ENCODE results near the gene CCL4.

Gene CCL4

DNA sequence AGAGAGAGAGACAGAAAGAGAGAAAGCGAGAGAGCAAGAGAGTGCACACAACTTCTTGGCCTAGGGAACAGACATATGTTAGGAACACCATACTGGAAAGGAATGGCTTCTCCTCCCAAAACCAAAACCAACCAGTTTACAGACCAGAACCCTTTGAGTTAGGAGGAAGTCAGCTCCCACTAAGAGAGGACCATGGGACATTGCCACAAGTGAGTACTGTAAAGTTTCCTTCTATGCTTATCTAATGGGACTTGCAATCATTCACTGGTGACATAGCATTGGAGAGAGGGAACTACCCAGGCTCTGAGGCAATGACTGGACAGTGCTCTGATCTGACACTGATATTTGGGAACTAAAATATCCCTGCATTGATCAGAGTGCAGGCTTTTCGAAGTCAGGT, 40.4 kb downstream of the CCL4 start:
- DNase-seq (ENCODE audit: low read depth) = no peak

- DNase-seq (ENCODE audit: low read depth) = no peak
Observed at GRCh38 chr17:36144981-36145729, 41.5 kb downstream of the CCL4 start.

DNA sequence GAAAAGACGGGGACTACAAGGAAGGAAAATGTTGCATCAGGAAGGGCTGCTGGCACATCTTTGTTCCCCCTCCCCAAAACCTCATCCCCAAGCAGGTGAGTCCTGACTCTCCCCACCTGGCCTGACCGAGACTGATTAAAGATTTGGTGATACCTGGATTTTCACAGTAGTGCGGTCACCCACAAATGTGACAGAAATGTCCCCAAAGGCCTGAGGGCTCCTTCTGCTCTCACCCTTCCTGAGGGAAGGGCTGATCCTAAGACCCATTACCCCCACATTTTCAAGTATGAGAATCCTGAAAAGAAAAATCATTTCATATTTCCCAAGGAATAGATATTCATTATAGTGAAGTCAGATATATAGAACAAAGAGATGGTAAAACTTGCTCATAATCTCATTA, 44.0 kb downstream of the CCL4 start:
- DNase-seq (ENCODE audit: low read depth) = no peak

GRCh38 chr17:36148559-36149295, 45.1 kb downstream of the CCL4 start:
- peak; percentile 23 for DNase-seq (ENCODE audit: low read depth)

- DNase-seq (ENCODE audit: low read depth) = no peak
Observed at GRCh38 chr17:36149296-36149820, 45.7 kb downstream of the CCL4 start.

DNA sequence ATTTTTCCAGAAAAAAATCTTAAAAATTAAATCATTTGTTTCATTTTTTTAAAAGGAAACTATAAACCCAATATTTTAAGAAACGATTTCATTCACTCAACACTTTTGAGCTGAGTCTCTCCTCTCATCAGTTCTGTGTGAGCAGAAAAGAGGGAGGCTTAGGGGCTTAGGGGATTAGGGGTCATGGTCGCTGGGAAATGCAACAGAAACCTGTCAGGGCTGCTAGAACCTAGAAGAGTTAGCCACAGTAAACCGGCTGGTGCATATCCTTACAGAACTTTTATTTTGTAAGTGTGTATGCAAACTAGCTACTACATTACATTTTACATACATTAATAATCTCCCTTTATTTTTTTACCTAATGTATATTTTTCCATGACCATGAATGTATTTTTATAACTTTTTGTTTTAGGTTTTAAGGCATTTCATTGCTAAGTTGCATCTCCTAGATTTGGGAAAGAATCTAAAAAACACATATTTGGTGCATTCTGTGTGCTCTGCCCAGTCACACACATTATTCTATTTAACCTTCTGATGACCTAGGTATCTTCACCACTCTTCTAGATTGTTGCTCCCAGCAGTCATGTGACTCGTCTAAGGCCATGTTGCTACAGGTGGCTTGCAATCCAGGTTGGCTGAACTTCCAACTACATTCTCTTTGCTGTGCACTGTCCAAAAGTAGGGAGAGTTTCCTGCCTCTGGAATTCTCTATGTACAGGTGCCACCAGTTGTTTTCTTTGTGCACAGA, 48.4 kb downstream of the CCL4 start:
- no peak for DNase-seq (ENCODE audit: low read depth)

DNA sequence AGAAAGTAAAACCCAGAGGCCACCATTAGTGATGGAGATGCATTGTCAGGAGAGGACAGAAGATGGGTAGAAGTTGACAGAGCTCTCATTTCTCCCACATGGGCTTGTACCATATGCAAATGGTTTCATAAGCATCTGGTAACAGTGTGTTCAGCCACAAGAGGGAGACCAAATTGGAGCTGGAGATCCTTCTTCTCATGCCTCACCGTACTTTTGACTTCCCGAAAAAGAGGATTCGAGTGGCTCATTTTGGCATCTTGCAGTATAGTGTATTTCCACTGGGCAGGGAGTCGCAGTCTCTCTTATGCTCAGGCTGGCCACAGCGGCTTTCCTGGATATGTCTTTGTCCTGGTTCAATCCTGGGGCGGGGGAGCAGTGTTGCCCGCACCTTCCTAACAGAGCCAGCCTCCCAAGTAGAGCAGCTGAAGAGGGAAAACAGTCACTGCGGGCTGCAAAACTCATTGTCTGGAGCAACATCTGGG, 49.1 kb downstream of the CCL4 start:
- DNase-seq (ENCODE audit: low read depth) = no peak

- DNase-seq (ENCODE audit: low read depth) = no peak
Observed at GRCh38 chr17:36153895-36154610, 50.4 kb downstream of the CCL4 start.
